H1 (cell line): Measurements from ENCODE around the gene TMED8. TPM values are rescaled to one million over a fixed set of nuclear protein-coding genes. Genes with fewer than 3 reads are reported as not detected.

Source experiments
- CTCF ChIP-seq, 3 experiments: IDR thresholded peaks; 1 replicate in 2 of 3; 2 replicates in 1 of 3; pipeline versions ENCODE4 v1.5.1 to v1.6.1; 2011; ENCODE audit warnings: low read length in 3 of 3, mild to moderate bottlenecking in 3 of 3, inconsistent platforms in 2 of 3, low read depth in 1 of 3, moderate library complexity in 1 of 3; ENCODE audit not compliant: insufficient read depth in 1 of 3; ENCODE audit errors: control extremely low read depth in 1 of 3
- EGR1 ChIP-seq: IDR thresholded peaks from 2 replicates; pipeline ENCODE4 v1.6.1; 2011; ENCODE audit warnings: low read depth, low read length, borderline replicate concordance
- EZH2 ChIP-seq: fragments of 200-600 bp; sonication (generic); IDR thresholded peaks from 2 replicates; pipeline ENCODE4 v1.7.1; 2012; ENCODE audit warnings: low read depth, mild to moderate bottlenecking, moderate library complexity, low read length, inconsistent platforms; ENCODE audit not compliant: severe bottlenecking
- POLR2A ChIP-seq, 2 experiments: IDR thresholded peaks; 1 replicate in 1 of 2; 2 replicates in 1 of 2; pipeline ENCODE4 v1.6.1; 2011; ENCODE audit warnings: low read depth in 2 of 2, low read length in 2 of 2, mild to moderate bottlenecking in 2 of 2; ENCODE audit errors: control extremely low read depth in 1 of 2
- SP2 ChIP-seq: IDR thresholded peaks from 2 replicates; pipeline ENCODE4 v1.6.1; 2012; ENCODE audit warnings: mild to moderate bottlenecking, low read length, inconsistent platforms
- polyA plus RNA-seq, 7 experiments: library from polyadenylated mRNA; depleted of rRNA in 3 of 7; stranded (reverse) in 5 of 7; unstranded in 2 of 7; fragments of >200 nt in 5 of 7; fragments of 200-250 nt in 2 of 7; gene quantifications; 1 replicate in 5 of 7; 2 replicates in 1 of 7; 4 replicates in 1 of 7; pipeline versions ENCODE4 v1.2.1 to v1.2.3, GENCODE V29; 2011 to 2013; ENCODE audit warnings: missing spikeins in 2 of 7, mixed read lengths in 2 of 7
- total RNA-seq: library from RNA; stranded (reverse); fragmentation: NEBNext Ultra II Directional; extraction: Animal tissue kit (Norgen Biotek cat#: 25700); gene quantifications from 2 replicates; pipeline ENCODE4 v1.2.1, GENCODE V29; 2021

The TMED8 gene
- total and polyA plus RNA-seq, 2 of the 8 experiments (the other 6 are each of a cell fraction or from before 2014, with no cell fraction given): 5.5 to 13.4 TPM

- TF ChIP-seq CTCF (IDR thresholded peaks at IDR 0.05; ENCODE audit: control extremely low read depth in 1 of 3, insufficient read depth in 1 of 3, low read depth in 1 of 3, low read length in 3 of 3): no peak
- no peak for TF ChIP-seq POLR2A (IDR thresholded peaks at IDR 0.05; ENCODE audit: control extremely low read depth in 1 of 2, low read depth in 2 of 2, low read length in 2 of 2)
- TF ChIP-seq SP2: no peak
- no peak for TF ChIP-seq EZH2
- TF ChIP-seq EGR1: no peak
Observed at GRCh38 chr14:77310026-77310425, 66.9 kb downstream of the TMED8 start (continued).
